Right atrium auricular region (tissue), 2 donors: Measurements from ENCODE around the gene ZNF597. TPM values are rescaled to one million over a fixed set of nuclear protein-coding genes. Genes with fewer than 3 reads are reported as not detected.

ENCODE experiments used
- DNase-seq: peaks from one replicate; pipeline ENCODE4 v3.0.0-alpha.2; 2019; ENCODE audit warnings: low spot score
- H3K27ac ChIP-seq, 2 donors: fragments of 200-600 bp; sonication (generic); 1 replicate in 1 of 2; 2 replicates in 1 of 2; pipeline ENCODE4 v1.5.1; 2016 to 2019
- H3K27me3 ChIP-seq, 2 donors: fragments of 200-600 bp; sonication (generic); one replicate each; pipeline versions ENCODE4 v1.5.1 to v1.6.0; 2017 to 2019
- H3K36me3 ChIP-seq: fragments of 200-600 bp; sonication (generic); one replicate; pipeline ENCODE4 v1.5.1; 2016
- H3K4me1 ChIP-seq, 2 donors: fragments of 200-600 bp; sonication (generic); one replicate each; pipeline versions ENCODE4 v1.5.1 to v1.6.0; 2017 to 2019
- H3K4me3 ChIP-seq, 2 donors: fragments of 200-600 bp; sonication (generic); 1 replicate in 1 of 2; 2 replicates in 1 of 2; pipeline ENCODE4 v1.5.1; 2017 to 2019; ENCODE audit warnings: mild to moderate bottlenecking in 1 of 2, moderate library complexity in 1 of 2
- H3K9me3 ChIP-seq, 2 donors: fragments of 200-600 bp; sonication (generic); one replicate each; pipeline ENCODE4 v1.5.1; 2019
- CTCF ChIP-seq, 2 donors: fragments of 200-600 bp; sonication (generic); IDR thresholded peaks; one replicate each; pipeline ENCODE4 v1.5.1; 2019; ENCODE audit warnings: antibody characterized with exemption in 2 of 2
- total RNA-seq, 2 donors: library from RNA; depleted of rRNA; stranded (reverse); fragments of >200 nt; gene quantifications; one replicate each; pipeline ENCODE4 v1.1.0, GENCODE V29; 2016

Gene ZNF597
- total RNA-seq, 2 donors from 2014 or later: 1.3 to 2.2 TPM

- DNase-seq: no peak
Measured at GRCh38 chr16:3465911-3466584, 22.7 kb upstream of the ZNF597 start.

GRCh38 chr16:3465301-3465700 lies 22.0 kb upstream of the ZNF597 start:
- Histone ChIP-seq H3K4me1 (peaks cover 0 to 93% of the 10 kb centered on the region in 2 donors), H3K27ac (no peak overlapping the region), H3K36me3 (peaks cover 7% of the 10 kb centered on the region), H3K27me3 (no peaks in the 10 kb centered on the region), H3K4me3 (no peak overlapping the region), H3K9me3 (no peaks in the 10 kb centered on the region)
- TF ChIP-seq CTCF (IDR thresholded peaks at IDR 0.05): no peak
- DNase-seq: no peak

More at GRCh38 chr16:3465911-3466584, 22.7 kb upstream of the ZNF597 start:
- H3K4me1 ChIP-seq: peaks cover 0 to 93% of the 10 kb centered on the region in 2 donors
- no peak for TF ChIP-seq CTCF (IDR thresholded peaks at IDR 0.05)
- H3K36me3 ChIP-seq: peaks cover 7% of the 10 kb centered on the region
- H3K9me3 ChIP-seq: no peaks in the 10 kb centered on the region
- no peaks in the 10 kb centered on the region for H3K27me3 ChIP-seq
- no peak overlapping the region for H3K27ac ChIP-seq
- H3K4me3 ChIP-seq: no peak overlapping the region

- Histone ChIP-seq H3K36me3 (peaks cover 3% of the 10 kb centered on the region), H3K27me3 (no peaks in the 10 kb centered on the region), H3K27ac (peak overlapping the region in 1 of 2 donors; percentile 0), H3K4me3 (no peak overlapping the region), H3K4me1 (peaks cover 0 to 82% of the 10 kb centered on the region in 2 donors), H3K9me3 (no peaks in the 10 kb centered on the region)
- no peak for DNase-seq
- TF ChIP-seq CTCF (IDR thresholded peaks at IDR 0.05): no peak
Measured at GRCh38 chr16:3461151-3461550, 17.8 kb upstream of the ZNF597 start.

GRCh38 chr16:3460585-3460984 lies 17.3 kb upstream of the ZNF597 start:
- Histone ChIP-seq H3K27ac (peak overlapping the region; percentile 0 to 97), H3K4me1 (peaks cover 0 to 82% of the 10 kb centered on the region in 2 donors)

GRCh38 chr16:3460121-3460520 lies 16.8 kb upstream of the ZNF597 start:
- Histone ChIP-seq H3K27ac (peak overlapping the region; percentile 97 to 99), H3K9me3 (no peaks in the 10 kb centered on the region), H3K4me1 (peaks cover 0 to 81% of the 10 kb centered on the region in 2 donors), H3K27me3 (no peaks in the 10 kb centered on the region), H3K36me3 (no peaks in the 10 kb centered on the region), H3K4me3 (no peak overlapping the region)
- DNase-seq: no peak
- no peak for TF ChIP-seq CTCF (IDR thresholded peaks at IDR 0.05)

More at GRCh38 chr16:3460585-3460984, 17.3 kb upstream of the ZNF597 start:
- no peak for DNase-seq
- Histone ChIP-seq H3K9me3 (no peaks in the 10 kb centered on the region), H3K36me3 (no peaks in the 10 kb centered on the region), H3K27me3 (no peaks in the 10 kb centered on the region), H3K4me3 (no peak overlapping the region)
- TF ChIP-seq CTCF (IDR thresholded peaks at IDR 0.05): no peak
